SK-N-MC (cell line): ENCODE results near the gene MEGF8.

Experiments used
- DNase-seq: peaks from one replicate; pipeline ENCODE4 v3.0.0-alpha.2; 2011; ENCODE audit warnings: low read depth, low spot score
- H3K27ac ChIP-seq: fragments of 200-600 bp; sonication (generic); 2 replicates; pipeline ENCODE4 v1.5.1; 2016; ENCODE audit warnings: mixed run types
- H3K36me3 ChIP-seq: fragments of 200-600 bp; sonication (generic); 2 replicates; pipeline ENCODE4 v1.6.1; 2017; ENCODE audit warnings: antibody characterized with exemption, low read length, mixed read lengths; ENCODE audit not compliant: insufficient read depth
- H3K4me3 ChIP-seq: fragments of 200-600 bp; sonication (generic); 2 replicates; pipeline ENCODE4 v1.5.1; 2016
- H3K9ac ChIP-seq: fragments of 200-600 bp; sonication (generic); 2 replicates; pipeline ENCODE4 v1.8.0; 2017; ENCODE audit warnings: mixed run types, mixed read lengths; ENCODE audit not compliant: insufficient read length
- H3K9me3 ChIP-seq: fragments of 200-600 bp; sonication (generic); 2 replicates; pipeline ENCODE4 v1.6.1; 2017; ENCODE audit warnings: low read depth, mild to moderate bottlenecking, antibody characterized with exemption, low read length, moderate library complexity, mixed read lengths
- EZH2 ChIP-seq: fragments of 200-600 bp; sonication (generic); IDR thresholded peaks from one replicate; pipeline ENCODE4 v1.6.1; 2017; ENCODE audit warnings: antibody characterized with exemption
- FOXP2 ChIP-seq: optimal IDR thresholded peaks from 2 replicates; pipeline ENCODE3; 2011; ENCODE audit warnings: mild to moderate bottlenecking, moderate library complexity; ENCODE audit not compliant: insufficient read depth; ENCODE audit errors: extremely low read length, control extremely low read depth
- POLR2AphosphoS5 ChIP-seq: IDR thresholded peaks from 2 replicates; pipeline ENCODE4 v1.6.1; 2012; ENCODE audit warnings: mild to moderate bottlenecking, low read depth, low read length, borderline replicate concordance

Gene MEGF8

DNA sequence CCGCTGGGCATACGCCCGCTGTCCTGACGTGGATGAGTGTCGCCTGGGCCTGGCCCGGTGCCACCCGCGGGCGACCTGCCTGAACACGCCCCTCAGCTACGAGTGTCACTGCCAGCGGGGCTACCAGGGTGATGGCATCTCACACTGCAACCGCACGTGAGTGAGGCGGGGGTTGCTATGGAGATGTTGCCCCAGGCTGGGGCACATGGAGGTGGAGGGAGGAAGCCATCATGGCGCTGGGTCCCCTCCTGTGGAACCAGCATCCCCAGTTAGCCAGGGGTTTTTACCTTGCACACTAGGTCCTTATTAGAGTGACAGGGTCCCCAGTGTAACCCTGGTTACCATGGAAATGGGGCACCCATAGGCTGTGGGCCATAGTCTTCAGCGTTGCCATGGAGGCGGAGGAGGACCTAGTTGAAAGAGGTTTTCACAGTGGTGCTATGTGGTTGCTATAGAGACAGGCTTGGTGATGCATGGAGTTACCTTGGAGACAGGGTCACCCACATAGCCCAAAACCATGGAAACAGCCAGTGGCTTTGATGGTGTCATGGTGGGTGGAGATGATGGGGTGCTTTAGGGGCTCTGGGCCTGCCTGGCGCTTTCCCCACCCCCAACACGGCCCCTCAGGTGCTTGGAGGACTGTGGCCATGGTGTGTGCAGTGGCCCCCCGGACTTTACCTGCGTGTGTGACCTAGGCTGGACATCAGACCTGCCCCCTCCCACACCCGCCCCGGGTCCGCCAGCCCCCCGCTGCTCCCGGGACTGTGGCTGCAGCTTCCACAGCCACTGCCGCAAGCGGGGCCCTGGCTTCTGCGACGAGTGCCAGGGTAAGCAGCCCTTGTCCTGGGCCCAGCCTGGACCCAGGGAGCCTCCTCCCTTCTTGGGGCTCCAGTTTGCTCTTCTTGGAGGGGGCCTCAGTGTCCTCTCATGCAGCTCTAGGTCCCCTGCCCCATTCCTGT, 27.1 kb downstream of the MEGF8 start:
- H3K9ac ChIP-seq, result no peak overlapping the region
- H3K27ac ChIP-seq, result no peak overlapping the region
- TF ChIP-seq EZH2, result no peak
- no peak for TF ChIP-seq POLR2AphosphoS5
- no peak for TF ChIP-seq FOXP2
- H3K36me3 ChIP-seq, result no peaks in the 10 kb centered on the region; the same call in 1 of the 2 replicates
- H3K9me3 ChIP-seq, result no peaks in the 10 kb centered on the region
- DNase-seq, result no peak
- no peak overlapping the region for H3K4me3 ChIP-seq

GRCh38 chr19:42353341-42354015, 28.0 kb downstream of the MEGF8 start:
- no peaks in the 10 kb centered on the region; the same call in 1 of the 2 replicates for H3K36me3 ChIP-seq
- H3K9ac ChIP-seq, result no peak overlapping the region
- no peaks in the 10 kb centered on the region for H3K9me3 ChIP-seq
- DNase-seq, result no peak
- TF ChIP-seq POLR2AphosphoS5 (no peak), EZH2 (no peak), FOXP2 (no peak)
- no peak overlapping the region for H3K27ac ChIP-seq
- no peak overlapping the region for H3K4me3 ChIP-seq

DNA sequence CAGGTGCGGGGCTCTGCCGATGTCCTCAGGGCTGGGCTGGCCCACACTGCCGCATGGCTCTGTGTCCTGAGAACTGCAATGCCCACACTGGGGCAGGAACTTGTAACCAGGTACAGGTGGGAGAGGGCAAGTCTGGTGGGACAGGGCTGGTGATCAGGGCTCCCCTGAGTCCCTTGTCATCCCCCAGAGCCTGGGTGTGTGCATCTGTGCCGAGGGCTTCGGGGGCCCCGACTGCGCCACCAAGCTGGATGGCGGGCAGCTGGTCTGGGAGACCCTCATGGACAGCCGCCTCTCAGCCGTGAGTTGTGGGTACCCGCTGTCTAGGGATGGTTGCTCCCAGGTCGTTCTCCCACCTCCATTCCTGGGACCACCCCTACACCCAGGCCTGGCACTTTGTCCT, 30.5 kb downstream of the MEGF8 start:
- no peak overlapping the region for H3K27ac ChIP-seq

DNA sequence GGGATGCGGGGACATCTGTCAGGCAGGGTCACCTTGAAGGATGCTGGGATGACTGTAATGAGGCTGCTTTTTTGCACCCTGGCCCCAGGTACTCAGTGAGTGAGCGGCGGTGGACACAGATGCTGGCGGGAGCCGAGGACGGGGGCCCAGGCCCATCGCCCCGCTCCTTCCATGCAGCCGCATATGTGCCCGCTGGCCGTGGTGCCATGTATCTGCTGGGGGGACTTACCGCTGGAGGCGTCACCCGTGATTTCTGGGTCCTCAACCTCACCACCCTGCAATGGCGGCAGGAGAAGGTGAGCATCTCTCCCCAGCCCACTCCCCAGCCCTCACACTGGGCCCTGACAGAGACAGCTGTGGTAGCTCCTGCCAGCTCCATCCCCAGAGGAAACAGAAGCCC, 31.3 kb downstream of the MEGF8 start:
- no peaks in the 10 kb centered on the region for H3K9me3 ChIP-seq
- H3K27ac ChIP-seq, result no peak overlapping the region
- H3K36me3 ChIP-seq, result no peaks in the 10 kb centered on the region; the same call in 1 of the 2 replicates
- DNase-seq, result no peak
- H3K9ac ChIP-seq, result no peak overlapping the region
- H3K4me3 ChIP-seq, result no peak overlapping the region
- no peak for TF ChIP-seq FOXP2

More for the DNA sequence above, 30.5 kb downstream of the MEGF8 start:
- H3K9me3 ChIP-seq, result no peaks in the 10 kb centered on the region
- no peaks in the 10 kb centered on the region; the same call in 1 of the 2 replicates for H3K36me3 ChIP-seq
- no peak overlapping the region for H3K9ac ChIP-seq
- H3K4me3 ChIP-seq, result no peak overlapping the region
- DNase-seq, result no peak
- TF ChIP-seq EZH2, result no peak
- TF ChIP-seq FOXP2, result no peak
- no peak for TF ChIP-seq POLR2AphosphoS5

- DNase-seq, result no peak
- no peak for TF ChIP-seq EZH2
- no peak for TF ChIP-seq POLR2AphosphoS5
- TF ChIP-seq FOXP2, result no peak
- H3K36me3 ChIP-seq, result no peaks in the 10 kb centered on the region; the same call in 1 of the 2 replicates
Observed at GRCh38 chr19:42357290-42357689, 31.9 kb downstream of the MEGF8 start.

GRCh38 chr19:42360787-42361544, 35.5 kb downstream of the MEGF8 start:
- H3K27ac ChIP-seq, result no peak overlapping the region
- no peaks in the 10 kb centered on the region for H3K9me3 ChIP-seq
- H3K9ac ChIP-seq, result no peak overlapping the region
- peaks cover 10% of the 10 kb centered on the region; the same call in 1 of the 2 replicates for H3K36me3 ChIP-seq
- no peak for TF ChIP-seq FOXP2
- no peak for TF ChIP-seq POLR2AphosphoS5
- no peak for TF ChIP-seq EZH2
- H3K4me3 ChIP-seq, result no peak overlapping the region
- DNase-seq, result no peak

More at GRCh38 chr19:42357290-42357689, 31.9 kb downstream of the MEGF8 start:
- Histone ChIP-seq H3K9me3 (no peaks in the 10 kb centered on the region), H3K27ac (no peak overlapping the region), H3K4me3 (no peak overlapping the region), H3K9ac (no peak overlapping the region)

DNA sequence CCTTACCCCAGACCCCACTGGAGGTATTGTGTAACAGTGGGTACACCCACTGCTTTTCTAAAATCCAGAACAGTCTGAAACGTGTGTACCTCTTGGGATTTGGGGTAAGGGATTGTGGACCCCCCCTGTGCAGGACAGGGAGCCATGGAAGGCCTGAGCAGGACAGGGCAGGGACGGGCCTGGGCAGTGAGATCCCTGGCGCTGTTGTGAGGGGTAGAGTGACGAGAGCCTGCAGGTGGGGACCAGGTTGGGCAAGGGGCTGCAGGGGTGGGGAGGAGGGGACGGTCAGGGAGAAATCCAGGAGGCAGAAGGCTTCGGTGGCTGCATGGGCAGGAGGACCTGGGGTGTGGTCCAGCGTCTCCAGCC, 36.1 kb downstream of the MEGF8 start:
- Histone ChIP-seq H3K4me3 (no peak overlapping the region), H3K36me3 (peaks cover 10% of the 10 kb centered on the region; the same call in 1 of the 2 replicates), H3K9ac (no peak overlapping the region), H3K9me3 (no peaks in the 10 kb centered on the region), H3K27ac (no peak overlapping the region)
- TF ChIP-seq EZH2 (no peak), POLR2AphosphoS5 (no peak), FOXP2 (no peak)
- no peak for DNase-seq

DNA sequence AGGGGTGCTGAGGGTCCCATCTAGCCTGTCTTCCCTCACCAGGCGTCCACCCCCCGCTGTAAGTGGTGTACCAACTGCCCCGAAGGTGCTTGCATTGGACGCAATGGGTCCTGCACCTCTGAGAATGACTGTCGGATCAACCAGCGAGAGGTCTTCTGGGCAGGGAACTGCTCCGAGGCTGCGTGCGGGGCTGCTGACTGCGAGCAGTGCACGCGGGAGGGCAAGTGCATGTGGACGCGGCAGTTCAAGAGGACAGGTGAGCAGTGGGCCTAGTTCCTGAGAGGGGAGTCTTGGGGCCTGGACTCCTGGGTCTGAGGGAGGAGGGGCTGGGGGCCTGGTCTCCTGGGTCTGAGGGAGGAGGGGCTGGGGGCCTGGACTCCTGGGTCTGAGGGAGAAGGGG, 36.9 kb downstream of the MEGF8 start:
- TF ChIP-seq EZH2 (no peak), POLR2AphosphoS5 (no peak), FOXP2 (no peak)

More for the DNA sequence above, 36.9 kb downstream of the MEGF8 start:
- no peaks in the 10 kb centered on the region for H3K9me3 ChIP-seq
- no peak overlapping the region for H3K4me3 ChIP-seq
- peaks cover 10% of the 10 kb centered on the region; the same call in 1 of the 2 replicates for H3K36me3 ChIP-seq
- H3K9ac ChIP-seq, result no peak overlapping the region
- no peak for DNase-seq
- H3K27ac ChIP-seq, result no peak overlapping the region
